HAP-1 (cell line): Measurements from ENCODE around the gene METRN.
"Not testable (repeated sequence)": the region's sequence is repeated elsewhere in the genome, so short reads cannot be mapped to it uniquely, and the experiment has no call there.

Experiments
- DNase-seq, 2 experiments: peaks; one replicate each; pipeline ENCODE4 v3.0.0-alpha.2; 2016 to 2020; ENCODE audit warnings: low spot score in 2 of 2
- H3K27me3 ChIP-seq: fragments of 250-450 bp; sonication (Bioruptor Pico); 2 replicates; pipeline ENCODE4 v1.5.1; 2020; ENCODE audit warnings: low read depth, mild to moderate bottlenecking, moderate library complexity
- H3K36me3 ChIP-seq: fragments of 250-450 bp; sonication (Bioruptor Pico); replicated peaks from 2 replicates; pipeline ENCODE4 v1.5.1; 2020; ENCODE audit warnings: mild to moderate bottlenecking
- H3K4me1 ChIP-seq: fragments of 250-450 bp; sonication (Bioruptor Pico); 2 replicates; pipeline ENCODE4 v1.5.1; 2020; ENCODE audit warnings: mild to moderate bottlenecking
- H3K4me3 ChIP-seq: fragments of 250-450 bp; sonication (Bioruptor Pico); 2 replicates; pipeline ENCODE4 v1.5.1; 2020; ENCODE audit warnings: mild to moderate bottlenecking, moderate library complexity
- H3K9me3 ChIP-seq: fragments of 250-450 bp; sonication (Bioruptor Pico); 2 replicates; pipeline ENCODE4 v1.5.1; 2020; ENCODE audit warnings: mild to moderate bottlenecking, moderate library complexity
- in situ Hi-C: fragments of 300-500 bp; cut with MboI; formaldehyde crosslinking; loops from 3 replicates; pipeline ENCODE4 v1.14.3; 2020; ENCODE audit warnings: low sequenced_read_pairs, inconsistent platforms, mixed read lengths

The METRN gene

GRCh38 chr16:680967-681745 lies 33.8 kb upstream of the METRN start:
- no peaks in the 10 kb centered on the region for H3K27me3 ChIP-seq
- no peaks in the 10 kb centered on the region for H3K9me3 ChIP-seq
- H3K36me3 ChIP-seq: peaks cover 35% of the 10 kb centered on the region
- H3K4me1 ChIP-seq: peaks cover 26% of the 10 kb centered on the region
- peak overlapping the region; percentile 66 for H3K4me3 ChIP-seq
- peak in 1 of 2 experiments; percentile 62 for DNase-seq
- in situ Hi-C loops: no loop called here

DNA sequence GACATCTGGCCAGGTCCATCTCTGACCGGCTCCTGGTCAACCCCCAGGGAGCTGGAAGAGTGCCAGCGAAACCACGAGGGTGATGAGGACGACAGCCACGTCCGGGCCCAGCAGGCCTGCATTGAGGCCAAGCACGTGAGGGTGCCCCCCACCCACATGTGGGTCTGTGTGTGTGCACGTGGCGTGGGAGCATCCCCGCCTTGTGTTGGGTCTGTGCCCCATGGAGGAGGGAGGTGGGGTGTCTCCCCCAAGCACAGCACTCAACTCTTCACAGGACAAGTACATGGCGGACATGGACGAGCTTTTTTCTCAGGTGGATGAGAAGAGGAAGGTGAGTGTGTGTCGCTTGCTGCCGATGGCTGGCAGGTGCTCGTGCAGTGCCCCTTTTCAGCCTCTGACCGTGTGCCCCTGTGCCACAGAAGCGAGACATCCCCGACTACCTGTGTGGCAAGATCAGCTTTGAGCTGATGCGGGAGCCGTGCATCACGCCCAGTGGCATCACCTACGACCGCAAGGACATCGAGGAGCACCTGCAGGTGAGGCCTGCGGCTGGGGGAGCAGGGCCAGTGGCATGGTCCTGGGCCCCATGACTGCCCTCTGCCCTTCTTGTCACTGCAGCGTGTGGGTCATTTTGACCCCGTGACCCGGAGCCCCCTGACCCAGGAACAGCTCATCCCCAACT lies 33.0 kb upstream of the METRN start:
- DNase-seq: no peak
- Histone ChIP-seq H3K27me3 (no peaks in the 10 kb centered on the region), H3K4me3 (peak overlapping the region; percentile 66), H3K36me3 (peaks cover 42% of the 10 kb centered on the region), H3K9me3 (no peaks in the 10 kb centered on the region), H3K4me1 (peaks cover 26% of the 10 kb centered on the region)
- in situ Hi-C loops: no loop called here

GRCh38 chr16:682493-683395 lies 32.2 kb upstream of the METRN start:
- Histone ChIP-seq H3K27me3 (no peaks in the 10 kb centered on the region), H3K9me3 (no peaks in the 10 kb centered on the region), H3K4me3 (peak overlapping the region; percentile 50), H3K36me3 (peaks cover 49% of the 10 kb centered on the region), H3K4me1 (peaks cover 26% of the 10 kb centered on the region)
- in situ Hi-C loops: no loop called here
- DNase-seq: no peak

DNA sequence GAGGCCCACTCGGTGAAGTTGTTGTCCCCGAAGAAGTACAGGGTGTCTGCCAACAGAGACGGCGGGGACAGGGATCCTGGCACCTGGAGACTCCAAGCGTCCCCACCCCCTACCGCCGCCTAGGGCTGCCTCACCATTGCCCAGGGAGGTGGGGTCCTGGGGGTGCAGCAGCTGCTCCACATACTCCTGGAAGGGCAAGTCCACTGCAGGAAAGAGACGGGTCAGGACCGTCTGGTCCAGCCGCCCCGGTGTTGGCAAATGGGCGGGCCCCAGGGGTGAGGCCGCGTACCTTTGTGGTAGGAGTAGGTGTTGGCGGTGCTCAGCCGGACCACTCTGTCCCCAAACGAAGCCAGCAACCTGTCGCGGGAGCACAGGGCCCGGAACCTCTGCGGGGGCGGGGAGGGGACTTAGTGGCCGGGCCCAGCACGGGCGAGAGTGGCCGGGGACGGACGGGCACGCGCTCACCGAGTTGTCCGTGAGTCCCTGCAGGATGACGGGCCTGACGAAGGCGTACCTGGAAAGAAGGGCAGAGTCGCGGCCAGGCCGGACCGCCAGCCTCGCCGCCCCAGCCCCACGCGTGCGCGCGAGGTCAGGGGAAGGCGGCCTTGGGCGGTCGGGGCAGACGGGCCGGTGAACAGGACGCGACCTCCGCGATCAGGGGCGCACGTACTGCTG lies 31.4 kb upstream of the METRN start:
- Histone ChIP-seq H3K9me3 (no peaks in the 10 kb centered on the region), H3K4me3 (peak overlapping the region; percentile 50), H3K4me1 (peaks cover 26% of the 10 kb centered on the region), H3K36me3 (peaks cover 49% of the 10 kb centered on the region), H3K27me3 (no peaks in the 10 kb centered on the region)
- DNase-seq: peak in 1 of 2 experiments; percentile 62
- in situ Hi-C loops: no loop called here

DNA sequence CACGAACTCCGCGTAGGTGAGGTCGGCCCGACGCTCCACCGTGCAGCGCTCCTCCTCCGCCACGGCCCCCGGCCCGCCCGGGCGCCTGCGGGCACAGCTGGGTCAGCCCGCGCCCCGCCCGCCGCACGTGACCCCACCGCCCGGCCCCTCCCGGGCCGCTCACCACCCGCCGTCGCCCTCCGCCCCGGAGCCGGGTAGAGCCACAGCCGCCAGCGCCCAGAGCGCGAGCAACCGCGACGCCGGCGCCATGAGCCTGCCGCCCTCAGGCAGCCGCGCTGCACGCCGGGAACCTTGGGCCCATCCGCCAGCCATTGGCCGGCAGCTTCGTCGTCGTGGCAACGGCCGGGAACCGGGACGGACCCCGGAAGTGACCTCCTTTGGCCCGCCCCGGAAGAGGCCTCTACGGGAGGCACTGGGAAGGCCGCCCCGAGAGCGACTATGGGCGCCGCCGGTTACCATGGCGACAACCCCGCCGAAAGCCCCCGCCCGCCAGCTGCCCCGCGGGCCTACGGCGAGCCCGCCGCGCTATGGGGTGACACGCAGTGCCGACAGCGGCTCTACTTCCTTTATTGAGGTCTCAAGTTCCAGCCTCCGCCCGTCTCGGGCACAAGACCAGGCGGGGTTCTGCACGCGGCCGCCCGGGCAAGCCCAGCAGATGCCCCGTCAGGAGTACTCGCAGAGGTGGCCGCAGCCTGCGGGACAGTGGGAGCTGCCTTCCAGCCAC lies 30.7 kb upstream of the METRN start, which contains the start of gene JMJD8:
Gene JMJD8 (minus strand): TSS at position 264 of the 724 bp plus-strand sequence. CDS start 15 bp downstream, at position 249.
- Histone ChIP-seq H3K4me3 (peak within 1 kb of the TSS; percentile 50), H3K27me3 (no peaks in the 10 kb centered on the region), H3K9me3 (no peaks in the 10 kb centered on the region), H3K4me1 (peaks cover 25% of the 10 kb centered on the region), H3K36me3 (peaks cover 49% of the 10 kb centered on the region)
- in situ Hi-C loops: no loop called here
- peak; percentile 94 to 99 for DNase-seq

DNA sequence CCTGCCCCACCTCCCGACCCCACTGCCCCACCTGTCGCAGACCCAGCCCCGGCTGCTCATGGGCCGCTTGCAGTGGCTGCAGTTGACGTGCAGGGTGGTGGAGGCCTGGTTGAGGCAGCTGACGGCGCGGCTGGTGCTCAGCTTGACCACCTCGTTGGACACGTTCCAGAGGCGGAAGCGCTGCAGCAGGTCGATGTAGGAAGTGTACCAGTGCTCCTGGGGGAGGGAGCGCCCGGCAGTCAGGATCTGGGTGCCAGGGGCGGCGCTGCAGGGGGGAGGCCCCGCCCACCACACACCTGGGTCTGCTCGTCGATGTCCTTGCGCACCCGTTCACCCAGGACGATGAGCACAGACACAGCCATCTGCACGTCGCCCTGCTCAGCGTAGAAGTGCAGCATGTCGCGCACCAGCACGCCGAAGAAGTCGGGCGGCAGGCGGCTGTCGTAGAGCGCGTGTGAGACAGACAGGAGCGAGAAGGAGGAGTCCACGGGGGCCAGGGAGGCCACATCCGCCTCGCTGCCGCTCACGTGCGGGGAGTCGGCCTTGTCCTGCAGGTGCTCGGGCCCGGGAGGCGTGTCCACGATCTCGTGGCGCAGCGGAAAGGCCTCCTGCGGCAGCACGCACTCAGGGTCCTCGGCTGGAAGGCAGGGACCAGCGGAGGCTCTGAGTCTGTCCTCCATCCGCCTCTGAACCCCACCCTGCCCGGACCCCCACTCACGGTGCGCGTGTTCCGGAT lies 29.8 kb upstream of the METRN start:
- H3K4me1 ChIP-seq: peaks cover 26% of the 10 kb centered on the region
- H3K27me3 ChIP-seq: no peaks in the 10 kb centered on the region
- peaks cover 49% of the 10 kb centered on the region for H3K36me3 ChIP-seq
- no peak for DNase-seq
- in situ Hi-C loops: no loop called here
- no peak overlapping the region for H3K4me3 ChIP-seq
- no peaks in the 10 kb centered on the region for H3K9me3 ChIP-seq

- H3K4me1 ChIP-seq: peaks cover 29% of the 10 kb centered on the region
- no peak overlapping the region for H3K4me3 ChIP-seq
- H3K27me3 ChIP-seq: no peaks in the 10 kb centered on the region
- no peaks in the 10 kb centered on the region for H3K9me3 ChIP-seq
- DNase-seq: peak in 1 of 2 experiments; percentile 79
- in situ Hi-C loops: no loop called here
- peaks cover 48% of the 10 kb centered on the region for H3K36me3 ChIP-seq
Observed at GRCh38 chr16:685967-686366, 29.0 kb upstream of the METRN start.

- Histone ChIP-seq H3K27me3 (no peaks in the 10 kb centered on the region), H3K36me3 (peaks cover 41% of the 10 kb centered on the region), H3K9me3 (no peaks in the 10 kb centered on the region), H3K4me3 (no peak overlapping the region), H3K4me1 (peaks cover 22% of the 10 kb centered on the region)
- DNase-seq: no peak
- in situ Hi-C loops: no loop called here
Observed at GRCh38 chr16:686459-687260, 28.3 kb upstream of the METRN start.

DNA sequence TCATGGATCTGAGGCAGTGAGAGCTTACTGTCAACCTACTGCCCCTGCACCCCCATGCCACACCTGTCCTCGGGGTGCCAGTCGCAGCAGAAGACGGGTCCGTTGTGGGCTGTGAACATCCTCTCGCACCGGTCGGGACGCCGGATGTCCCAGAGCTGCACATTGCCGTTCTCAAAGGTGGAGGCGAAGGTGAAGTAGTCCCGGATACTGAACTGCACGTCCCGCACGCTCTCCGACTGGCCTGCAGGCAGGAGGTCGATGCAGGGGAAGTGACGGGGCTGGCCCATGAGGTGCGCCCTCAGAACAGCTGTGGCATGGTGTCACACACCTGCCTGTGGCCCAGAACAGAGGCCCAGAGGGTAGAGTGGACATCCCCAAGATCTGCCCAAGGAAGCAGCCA lies 27.4 kb upstream of the METRN start:
- in situ Hi-C loops: no loop called here
- H3K9me3 ChIP-seq: no peaks in the 10 kb centered on the region
- no peak overlapping the region for H3K4me3 ChIP-seq
- peaks cover 33% of the 10 kb centered on the region for H3K36me3 ChIP-seq
- no peak for DNase-seq
- peaks cover 16% of the 10 kb centered on the region for H3K4me1 ChIP-seq
- H3K27me3 ChIP-seq: no peaks in the 10 kb centered on the region; the same call in 1 of the 2 replicates

DNA sequence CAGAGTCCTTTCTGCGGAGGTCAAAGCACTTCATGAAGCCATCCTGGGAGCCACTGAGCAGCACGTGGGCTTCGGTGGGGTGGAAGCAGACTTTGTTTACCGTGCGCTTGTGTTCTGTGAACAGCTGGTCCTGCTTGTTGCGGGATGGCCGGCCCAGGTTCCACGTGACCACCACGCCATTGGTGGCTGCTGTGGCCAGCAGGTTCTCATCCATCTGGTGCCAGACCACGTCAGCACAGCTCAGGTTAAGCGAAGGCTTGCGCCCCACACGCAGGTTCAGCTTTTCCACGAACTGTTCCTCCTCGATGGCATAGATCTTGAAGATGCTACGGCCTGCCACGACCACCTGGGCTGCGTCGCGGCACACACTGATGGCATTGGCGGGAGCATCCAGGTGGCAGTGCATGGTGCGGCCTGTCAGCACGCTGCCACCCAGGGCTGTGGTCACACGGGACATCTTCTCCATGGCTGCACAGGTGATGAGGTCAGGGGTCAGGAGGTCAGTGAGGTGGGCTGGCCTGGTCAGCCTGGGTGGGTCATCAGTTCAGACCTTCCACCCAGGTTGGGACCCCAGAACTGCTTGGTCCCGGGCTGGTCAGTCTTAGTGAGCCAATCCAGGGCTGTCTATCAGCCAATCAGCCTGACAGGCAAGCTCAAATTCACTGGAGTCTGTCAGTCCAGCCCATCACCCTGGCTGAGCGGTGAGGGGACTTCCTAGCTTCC lies 25.6 kb upstream of the METRN start:
- Histone ChIP-seq H3K9me3 (no peaks in the 10 kb centered on the region), H3K27me3 (no peaks in the 10 kb centered on the region; the same call in 1 of the 2 replicates), H3K4me1 (peaks cover 10% of the 10 kb centered on the region), H3K36me3 (peaks cover 23% of the 10 kb centered on the region), H3K4me3 (peak overlapping the region; percentile 93)
- no peak for DNase-seq
- in situ Hi-C loops: no loop called here

DNA sequence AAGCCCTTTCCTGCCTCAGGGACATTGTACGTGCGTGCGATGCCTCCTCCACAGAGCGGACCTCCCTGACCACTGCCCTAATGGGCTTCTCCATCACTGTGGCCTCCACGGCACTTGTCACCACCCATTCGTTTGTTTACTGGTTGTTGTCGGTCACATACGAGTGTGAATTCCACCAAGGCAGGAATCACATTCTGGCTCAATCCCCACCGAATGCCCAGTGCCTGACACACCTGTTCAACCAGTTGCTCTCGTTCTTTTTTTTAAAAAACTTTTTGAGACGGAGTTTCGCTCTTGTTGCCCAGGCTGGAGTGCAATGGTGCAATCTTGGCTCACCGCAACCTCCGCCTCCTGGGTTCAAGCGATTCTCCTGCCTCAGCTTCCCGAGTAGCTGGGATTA lies 23.7 kb upstream of the METRN start:
- Histone ChIP-seq H3K4me1 (peaks cover 17% of the 10 kb centered on the region), H3K36me3 (peaks cover 14% of the 10 kb centered on the region)
- H3K27me3 ChIP-seq, DNase-seq, in situ Hi-C loops, H3K9me3 ChIP-seq, H3K4me3 ChIP-seq: not testable (repeated sequence)
